OCI-LY7 (cell line): Measurements from ENCODE around the gene ABHD12. TPM values are rescaled to one million over a fixed set of nuclear protein-coding genes. Genes with fewer than 3 reads are reported as not detected.
A peak's percentile ranks its signal among the peaks of the same experiment; 100 is the strongest.

Experiments
- BruUV-seq: library from RNA; stranded (reverse); fragments of 400-500 nt; replicated peaks from 2 replicates; lab custom pipeline; 2021; lab: Mats Ljungman, UMichigan
- CTCF ChIA-PET: fragments of 300-600 bp; sonication (Branson Sonifier 250); formaldehyde crosslinking; loops from one replicate; lab custom pipeline; 2022; ENCODE audit warnings: antibody characterized with exemption; ENCODE audit not compliant: unreplicated experiment; lab: Charles Lee
- POLR2A ChIA-PET: fragments of 300-600 bp; sonication (Branson Sonifier 250); formaldehyde crosslinking; loops from one replicate; lab custom pipeline; 2022; ENCODE audit warnings: antibody characterized with exemption; lab: Charles Lee
- DNase-seq: peaks from one replicate; pipeline ENCODE4 v3.0.0-alpha.2; 2015; ENCODE audit warnings: low spot score
- H2AFZ ChIP-seq: fragments of 200-600 bp; sonication (generic), shearing (Covaris generic); 2 replicates; pipeline ENCODE4 v1.6.1; 2014; ENCODE audit warnings: mild to moderate bottlenecking, antibody characterized with exemption, low read length, moderate library complexity
- H3K27ac ChIP-seq: fragments of 200-600 bp; sonication (generic); 2 replicates; pipeline ENCODE4 v1.5.1; 2014; ENCODE audit warnings: mixed run types, low read depth, mild to moderate bottlenecking, moderate library complexity, low read length, inconsistent platforms; ENCODE audit not compliant: poor library complexity, severe bottlenecking
- H3K36me3 ChIP-seq: fragments of 200-600 bp; sonication (generic); 2 replicates; pipeline ENCODE4 v1.6.1; 2014; ENCODE audit warnings: mild to moderate bottlenecking, antibody characterized with exemption, low read length, moderate library complexity, mixed read lengths; ENCODE audit not compliant: insufficient read depth
- H3K4me1 ChIP-seq: fragments of 200-600 bp; sonication (generic); 2 replicates; pipeline ENCODE4 v1.5.1; 2014; ENCODE audit warnings: mild to moderate bottlenecking, low read length; ENCODE audit not compliant: insufficient read depth, poor library complexity, severe bottlenecking
- H3K4me2 ChIP-seq: fragments of 200-600 bp; sonication (generic); 2 replicates; pipeline ENCODE4 v1.6.1; 2014; ENCODE audit warnings: mild to moderate bottlenecking, low read length
- H3K4me3 ChIP-seq: fragments of 200-600 bp; sonication (generic); 2 replicates; pipeline ENCODE4 v1.5.1; 2014; ENCODE audit warnings: mild to moderate bottlenecking, low read depth, low read length; ENCODE audit not compliant: poor library complexity, severe bottlenecking
- H3K79me2 ChIP-seq: fragments of 200-600 bp; sonication (generic); 2 replicates; pipeline ENCODE4 v1.6.1; 2016; ENCODE audit warnings: low read depth, mild to moderate bottlenecking, low read length, moderate library complexity, mixed read lengths; ENCODE audit not compliant: insufficient read depth
- H3K9me2 ChIP-seq: fragments of 200-600 bp; sonication (generic); 2 replicates; pipeline ENCODE4 v1.6.1; 2016; ENCODE audit warnings: mild to moderate bottlenecking, low read length, mixed read lengths; ENCODE audit not compliant: insufficient read depth
- H3K9me3 ChIP-seq: fragments of 200-600 bp; sonication (generic); 2 replicates; pipeline ENCODE4 v1.6.1; 2014; ENCODE audit warnings: mild to moderate bottlenecking, mixed run types, low read length, mixed read lengths
- H4K20me1 ChIP-seq: fragments of 200-600 bp; sonication (generic); 2 replicates; pipeline ENCODE4 v1.6.1; 2014; ENCODE audit warnings: mild to moderate bottlenecking, antibody characterized with exemption, low read length, moderate library complexity, mixed read lengths; ENCODE audit not compliant: insufficient read depth
- EZH2phosphoT487 ChIP-seq: fragments of 200-600 bp; sonication (generic); IDR thresholded peaks from 2 replicates; pipeline ENCODE4 v1.6.1; 2018; ENCODE audit warnings: low read depth, borderline replicate concordance, mild to moderate bottlenecking, mixed run types, antibody characterized with exemption, low read length, moderate library complexity, mixed read lengths
- intact Hi-C: fragments of 100-400 bp; cut with micrococcal nuclease; formaldehyde crosslinking; loops from one replicate; pipeline ENCODE4 v1.10.0; 2022; ENCODE audit not compliant: unreplicated experiment
- total RNA-seq, 2 experiments: library from RNA; depleted of rRNA in 1 of 2; stranded (reverse); fragments of >200 nt in 1 of 2; shearing (Covaris generic) in 1 of 2; gene quantifications; 2 replicates each; pipeline ENCODE4 v1.2.3, GENCODE V29; 2014 to 2022
- TF ChIP-seq, protein P1 (sequence below): fragments of 200-600 bp; sonication (generic); conservative IDR thresholded peaks from 2 replicates; pipeline ENCODE4 v1.5.1; 2014; ENCODE audit warnings: mild to moderate bottlenecking, antibody characterized with exemption, low read length, moderate library complexity, mixed read lengths

The ABHD12 gene
- total RNA-seq, 2 experiments from 2014 or later, result 10.6 to 12.9 TPM

DNA sequence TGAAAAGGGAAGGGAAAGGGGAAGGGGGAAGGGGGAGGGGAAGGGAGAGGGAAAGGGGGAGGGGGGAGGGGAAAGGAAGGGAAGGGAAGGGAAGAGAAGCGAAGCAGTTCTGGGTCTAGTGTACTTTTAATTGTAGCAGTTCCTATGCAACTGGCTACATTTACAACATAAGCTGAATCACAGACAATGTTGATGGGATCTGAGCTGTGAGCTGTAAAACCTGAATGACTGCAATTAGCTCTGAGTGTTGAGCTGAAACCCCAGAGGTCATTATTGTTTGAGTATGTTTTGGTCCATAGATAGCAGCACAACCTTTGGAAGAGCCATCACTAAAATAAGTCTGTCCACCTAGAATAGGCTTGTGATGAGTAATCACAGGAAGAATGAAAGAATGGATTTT is 7.2 kb upstream of the ABHD12 start:
- H3K4me2 ChIP-seq, result no peak overlapping the region
- POLR2A ChIA-PET, result interaction anchor here (0.7 to 1.1 kb wide), 4 partner anchors 9 to 1866 kb away, joined by 3 to 5 read pairs (median 3); partner anchors contain the start of gene GINS1

DNA sequence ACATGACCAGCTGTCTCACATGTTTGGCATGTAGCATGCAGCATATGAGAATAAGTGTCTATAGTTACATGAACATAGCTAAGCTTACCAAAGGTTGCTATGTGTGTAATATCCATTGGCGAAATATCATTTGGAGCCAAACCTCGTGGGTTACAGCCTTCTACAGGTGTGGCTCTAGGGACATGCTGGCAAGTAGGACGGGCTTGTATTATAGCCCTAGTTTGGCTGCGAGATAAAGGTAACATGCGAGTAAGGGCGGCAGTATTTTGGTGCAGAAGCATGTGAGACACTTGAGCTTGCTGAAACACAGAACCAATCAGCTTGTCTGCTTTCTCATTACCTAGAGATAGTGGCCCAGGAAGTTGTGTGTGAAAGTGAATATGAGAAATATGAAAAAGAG is 6.5 kb upstream of the ABHD12 start:
- Histone ChIP-seq H3K79me2 (no peaks in the 10 kb centered on the region), H3K27ac (no peak overlapping the region), H2AFZ (no peak overlapping the region), H3K9me2 (no peaks in the 10 kb centered on the region), H3K4me2 (no peak overlapping the region), H3K9me3 (no peaks in the 10 kb centered on the region), H3K36me3 (no peaks in the 10 kb centered on the region), H3K4me3 (no peak overlapping the region), H3K4me1 (peaks cover 18% of the 10 kb centered on the region), H4K20me1 (no peaks in the 10 kb centered on the region)
- CTCF ChIA-PET, result no interaction called here
- DNase-seq, result no peak
- POLR2A ChIA-PET, result interaction anchor here (1.1 kb wide), 2 partner anchors 10 to 78 kb away, joined by 3 to 5 read pairs; partner anchors contain the start of gene GINS1
- intact Hi-C loops, result no loop called here
- no TSS peak for BruUV-seq
- no peak for TF ChIP-seq EZH2phosphoT487
- TF ChIP-seq, protein P1, sequence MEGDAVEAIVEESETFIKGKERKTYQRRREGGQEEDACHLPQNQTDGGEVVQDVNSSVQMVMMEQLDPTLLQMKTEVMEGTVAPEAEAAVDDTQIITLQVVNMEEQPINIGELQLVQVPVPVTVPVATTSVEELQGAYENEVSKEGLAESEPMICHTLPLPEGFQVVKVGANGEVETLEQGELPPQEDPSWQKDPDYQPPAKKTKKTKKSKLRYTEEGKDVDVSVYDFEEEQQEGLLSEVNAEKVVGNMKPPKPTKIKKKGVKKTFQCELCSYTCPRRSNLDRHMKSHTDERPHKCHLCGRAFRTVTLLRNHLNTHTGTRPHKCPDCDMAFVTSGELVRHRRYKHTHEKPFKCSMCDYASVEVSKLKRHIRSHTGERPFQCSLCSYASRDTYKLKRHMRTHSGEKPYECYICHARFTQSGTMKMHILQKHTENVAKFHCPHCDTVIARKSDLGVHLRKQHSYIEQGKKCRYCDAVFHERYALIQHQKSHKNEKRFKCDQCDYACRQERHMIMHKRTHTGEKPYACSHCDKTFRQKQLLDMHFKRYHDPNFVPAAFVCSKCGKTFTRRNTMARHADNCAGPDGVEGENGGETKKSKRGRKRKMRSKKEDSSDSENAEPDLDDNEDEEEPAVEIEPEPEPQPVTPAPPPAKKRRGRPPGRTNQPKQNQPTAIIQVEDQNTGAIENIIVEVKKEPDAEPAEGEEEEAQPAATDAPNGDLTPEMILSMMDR, result no peak

More for the DNA sequence above, 7.2 kb upstream of the ABHD12 start:
- Histone ChIP-seq H3K9me2 (no peaks in the 10 kb centered on the region), H4K20me1 (no peaks in the 10 kb centered on the region), H3K9me3 (peaks cover 5% of the 10 kb centered on the region; the same call in 1 of the 2 replicates), H3K36me3 (no peaks in the 10 kb centered on the region), H2AFZ (no peak overlapping the region), H3K79me2 (no peaks in the 10 kb centered on the region), H3K4me3 (no peak overlapping the region), H3K4me1 (peaks cover 18% of the 10 kb centered on the region), H3K27ac (no peak overlapping the region)
- DNase-seq, result no peak
- TF ChIP-seq, protein P1, result no peak
- TF ChIP-seq EZH2phosphoT487, result no peak
- intact Hi-C loops, result loop anchor here (2.0 kb wide), 1 partner anchor 403 kb away; no protein-coding TSS in a partner anchor
- no TSS peak for BruUV-seq
- CTCF ChIA-PET, result no interaction called here

DNA sequence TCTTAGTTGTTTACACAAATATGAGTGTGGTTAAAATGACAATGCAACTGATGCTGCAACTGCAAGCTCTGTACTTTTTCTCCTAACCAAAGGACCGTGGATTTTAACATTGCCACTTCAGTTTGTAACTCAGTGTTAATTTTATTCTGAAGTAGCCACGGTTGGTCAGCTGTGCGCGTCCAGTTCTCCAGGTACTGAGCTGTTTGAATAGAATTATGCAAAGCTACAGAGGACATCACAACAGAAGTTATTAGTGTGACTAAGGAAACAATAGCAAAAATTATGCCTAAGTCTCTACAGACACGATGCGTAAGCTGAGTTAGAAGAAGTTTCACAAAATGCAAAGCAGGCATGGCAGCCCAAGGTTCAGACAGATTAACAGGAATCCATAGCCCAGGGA is 4.4 kb upstream of the ABHD12 start:
- no peaks in the 10 kb centered on the region for H3K36me3 ChIP-seq
- no peaks in the 10 kb centered on the region for H3K9me3 ChIP-seq
- no TSS peak for BruUV-seq
- POLR2A ChIA-PET, result interaction anchor here (0.6 kb wide), 1 partner anchor 34 kb away, joined by 7 read pairs; no protein-coding TSS in a partner anchor
- no peak for DNase-seq
- peak overlapping the region; percentile 47 for H3K4me2 ChIP-seq
- H2AFZ ChIP-seq, result no peak overlapping the region
- peaks cover 22% of the 10 kb centered on the region for H3K4me1 ChIP-seq
- peak overlapping the region; percentile 19 for H3K4me3 ChIP-seq
- intact Hi-C loops, result loop anchor here (5.0 kb wide), 1 partner anchor 148 kb away; the partner anchor contains the start of gene PYGB
- no peaks in the 10 kb centered on the region for H3K79me2 ChIP-seq
- H4K20me1 ChIP-seq, result no peaks in the 10 kb centered on the region
- no peaks in the 10 kb centered on the region for H3K9me2 ChIP-seq
- CTCF ChIA-PET, result no interaction called here
- TF ChIP-seq EZH2phosphoT487, result no peak
- TF ChIP-seq, protein P1, result no peak
- H3K27ac ChIP-seq, result no peak overlapping the region
